H9 (cell line): ENCODE measurements around the gene SH2D6. TPM values are rescaled to one million over a fixed set of nuclear protein-coding genes. Genes with fewer than 3 reads are reported as not detected.

Source experiments
- DNase-seq: peaks from one replicate; pipeline ENCODE4 v3.0.0-alpha.2; 2017
- H2AFZ ChIP-seq: one replicate; pipeline ENCODE4 v1.6.1; 2013; ENCODE audit warnings: mild to moderate bottlenecking, low read length, control low read depth, moderate library complexity
- H2AK5ac ChIP-seq: 2 replicates; pipeline ENCODE4 v1.6.1; 2013; ENCODE audit warnings: low read length, control low read depth, mixed read lengths; ENCODE audit not compliant: insufficient read length
- H2BK120ac ChIP-seq: one replicate; pipeline ENCODE4 v1.6.1; 2013; ENCODE audit warnings: low read depth, mild to moderate bottlenecking, low read length, control low read depth, inconsistent platforms; ENCODE audit not compliant: poor library complexity, severe bottlenecking
- H2BK12ac ChIP-seq: 2 replicates; pipeline ENCODE4 v1.6.1; 2013; ENCODE audit warnings: low read length, control low read depth, mixed read lengths, low read depth; ENCODE audit not compliant: insufficient read length
- H2BK15ac ChIP-seq: 2 replicates; pipeline ENCODE4 v1.6.1; 2013; ENCODE audit warnings: low read depth, low read length, control low read depth
- H2BK20ac ChIP-seq: one replicate; pipeline ENCODE4 v1.6.1; 2013; ENCODE audit warnings: low read depth, mild to moderate bottlenecking, low read length, control low read depth, inconsistent platforms; ENCODE audit not compliant: poor library complexity, severe bottlenecking
- H2BK5ac ChIP-seq: 2 replicates; pipeline ENCODE4 v1.6.1; 2013; ENCODE audit warnings: low read length, control low read depth, mixed read lengths; ENCODE audit not compliant: insufficient read length
- H3K14ac ChIP-seq: 2 replicates; pipeline ENCODE4 v1.6.1; 2013; ENCODE audit warnings: low read length, control low read depth; ENCODE audit not compliant: insufficient read depth
- H3K18ac ChIP-seq: 2 replicates; pipeline ENCODE4 v1.6.1; 2013; ENCODE audit warnings: low read depth, mild to moderate bottlenecking, mixed read lengths, low read length, control low read depth; ENCODE audit not compliant: insufficient read length
- H3K23ac ChIP-seq: 2 replicates; pipeline ENCODE4 v1.6.1; 2013; ENCODE audit warnings: low read length, control low read depth, mixed read lengths, low read depth; ENCODE audit not compliant: insufficient read length
- H3K23me2 ChIP-seq: 2 replicates; pipeline ENCODE4 v1.6.1; 2013; ENCODE audit warnings: low read depth, mild to moderate bottlenecking, mixed read lengths, low read length, control low read depth; ENCODE audit not compliant: insufficient read length, poor library complexity, severe bottlenecking
- H3K27ac ChIP-seq: 2 replicates; pipeline ENCODE4 v1.5.1; 2013; ENCODE audit warnings: low read length, control low read depth, mixed read lengths, low read depth; ENCODE audit not compliant: insufficient read length
- H3K27me3 ChIP-seq: 2 replicates; pipeline ENCODE4 v1.6.1; 2013; ENCODE audit warnings: low read length, control low read depth, inconsistent platforms; ENCODE audit not compliant: insufficient read depth
- H3K4ac ChIP-seq: 2 replicates; pipeline ENCODE4 v1.6.1; 2013; ENCODE audit warnings: low read depth, mild to moderate bottlenecking, control low read depth, inconsistent platforms, low read length, moderate library complexity
- H3K4me1 ChIP-seq: 2 replicates; pipeline ENCODE4 v1.6.1; 2013; ENCODE audit warnings: low read length, control low read depth, inconsistent platforms; ENCODE audit not compliant: insufficient read depth
- H3K4me2 ChIP-seq: 2 replicates; pipeline ENCODE4 v1.6.1; 2013; ENCODE audit warnings: low read length, control low read depth, mixed read lengths; ENCODE audit not compliant: insufficient read length, insufficient read depth
- H3K56ac ChIP-seq: 2 replicates; pipeline ENCODE4 v1.6.1; 2013; ENCODE audit warnings: low read depth, mild to moderate bottlenecking, mixed read lengths, low read length, control low read depth; ENCODE audit not compliant: insufficient read length
- H3K79me1 ChIP-seq: 2 replicates; pipeline ENCODE4 v1.6.1; 2013; ENCODE audit warnings: low read depth, mild to moderate bottlenecking, moderate library complexity, low read length, control low read depth, inconsistent platforms; ENCODE audit not compliant: insufficient read depth, poor library complexity, severe bottlenecking
- H3K79me2 ChIP-seq: 2 replicates; pipeline ENCODE4 v1.6.1; 2013; ENCODE audit warnings: low read length, control low read depth, inconsistent platforms; ENCODE audit not compliant: insufficient read depth
- H3K9ac ChIP-seq: 2 replicates; pipeline ENCODE4 v1.6.1; 2013; ENCODE audit warnings: low read length, control low read depth, mixed read lengths; ENCODE audit not compliant: insufficient read length; ENCODE audit errors: extremely low read depth
- H3K9me3 ChIP-seq: one replicate; pipeline ENCODE4 v1.6.1; 2013; ENCODE audit warnings: low read depth, low read length, inconsistent platforms; ENCODE audit not compliant: control insufficient read depth
- H3T11ph ChIP-seq: one replicate; pipeline ENCODE4 v1.6.1; 2013; ENCODE audit warnings: mild to moderate bottlenecking, low read length, control low read depth, inconsistent platforms
- H4K20me1 ChIP-seq: one replicate; pipeline ENCODE4 v1.6.1; 2013; ENCODE audit not compliant: control insufficient read depth, insufficient read length, insufficient read depth
- H4K5ac ChIP-seq: 2 replicates; pipeline ENCODE4 v1.6.1; 2013; ENCODE audit warnings: low read depth, mild to moderate bottlenecking, mixed read lengths, low read length, control low read depth; ENCODE audit not compliant: insufficient read length
- H4K8ac ChIP-seq: replicated peaks from 2 replicates; pipeline ENCODE4 v1.6.1; 2013; ENCODE audit warnings: low read length, control low read depth, mixed read lengths, low read depth; ENCODE audit not compliant: insufficient read length
- H4K91ac ChIP-seq: 2 replicates; pipeline ENCODE4 v1.6.1; 2013; ENCODE audit warnings: low read depth, mild to moderate bottlenecking, moderate library complexity, mixed read lengths, low read length, control low read depth; ENCODE audit not compliant: insufficient read length
- H3K27ac Mint-ChIP-seq, 3 experiments: 2 replicates in 2 of 3; 3 replicates in 1 of 3; pipeline ENCODE4 v1.8.0; 2020 to 2021; ENCODE audit warnings: mixed read lengths in 3 of 3, mild to moderate bottlenecking in 1 of 3, moderate library complexity in 1 of 3
- H3K27me3 Mint-ChIP-seq: 2 replicates; pipeline ENCODE4 v1.8.0; 2021; ENCODE audit warnings: low read depth, mild to moderate bottlenecking, moderate library complexity, mixed read lengths
- H3K36me3 Mint-ChIP-seq, 3 experiments: 2 replicates in 2 of 3; 3 replicates in 1 of 3; pipeline ENCODE4 v1.8.0; 2020 to 2021; ENCODE audit warnings: low read depth in 3 of 3, mixed read lengths in 3 of 3; ENCODE audit not compliant: insufficient read depth in 1 of 3
- H3K4me1 Mint-ChIP-seq, 2 experiments: 2 replicates each; pipeline ENCODE4 v1.8.0; 2020; ENCODE audit warnings: mixed read lengths in 2 of 2
- H3K4me3 Mint-ChIP-seq, 2 experiments: 2 replicates in 1 of 2; 3 replicates in 1 of 2; pipeline ENCODE4 v1.8.0; 2020 to 2021; ENCODE audit warnings: mild to moderate bottlenecking in 2 of 2, mixed read lengths in 2 of 2, moderate library complexity in 1 of 2
- H3K9me3 Mint-ChIP-seq, 2 experiments: 2 replicates in 1 of 2; 3 replicates in 1 of 2; pipeline ENCODE4 v1.8.0; 2020; ENCODE audit warnings: mild to moderate bottlenecking in 2 of 2, mixed read lengths in 2 of 2, moderate library complexity in 1 of 2
- CTCF ChIP-seq: fragments of 200-600 bp; sonication (generic); conservative IDR thresholded peaks from 3 replicates; pipeline ENCODE4 v1.8.0; 2021; ENCODE audit warnings: antibody characterized with exemption, mild to moderate bottlenecking
- WGBS: extraction: QIAGEN DNeasy Blood & Tissue Kit; methylation state at CpG from one replicate; pipeline ENCODE4 v1.1.7; 2013; ENCODE audit warnings: missing lambda C conversion rate, low lambda C conversion rate, mixed read lengths; ENCODE audit not compliant: insufficient read length; ENCODE audit errors: extremely low coverage; 5-methylcytosine and 5-hydroxymethylcytosine counted together
- total RNA-seq: library from RNA; stranded (reverse); gene quantifications from 2 replicates; pipeline ENCODE4 v1.2.1, GENCODE V29; 2021

The SH2D6 gene
- total RNA-seq, 1 experiment from 2014 or later = 0.61 TPM

DNA sequence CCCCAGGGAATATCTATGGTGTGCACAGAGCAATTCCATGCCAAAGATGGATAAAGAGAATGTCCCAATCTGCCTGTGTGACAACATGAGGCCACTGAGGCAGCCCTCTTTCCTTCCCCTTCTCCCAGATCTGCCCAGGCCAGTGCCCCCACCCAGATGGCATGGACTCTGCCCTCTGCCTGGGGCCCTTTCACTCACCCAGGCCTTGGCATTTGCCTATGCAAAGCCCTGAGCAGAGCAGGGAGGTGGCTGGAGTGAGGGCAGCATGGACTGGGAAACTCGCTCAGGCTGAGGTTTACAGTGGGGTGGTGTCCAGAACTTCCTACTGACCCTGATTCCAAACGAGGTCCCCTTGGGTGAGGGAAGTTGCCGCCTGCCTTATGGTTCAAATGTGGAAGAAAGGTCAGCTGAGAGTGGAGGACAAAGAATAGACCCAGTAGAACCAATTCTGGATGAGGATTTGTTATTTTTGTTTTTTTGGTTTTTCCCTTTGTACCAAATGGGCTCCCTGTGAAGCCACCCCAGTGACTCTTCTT is 8.9 kb downstream of the SH2D6 start:
- no peak overlapping the region for H3K27ac ChIP-seq
- H3K4me1 Mint-ChIP-seq = peaks cover 39 to 43% of the 10 kb centered on the region in 2 experiments
- DNase-seq = no peak
- H2BK120ac ChIP-seq = no peak overlapping the region
- H2AFZ ChIP-seq = no peak overlapping the region
- no peaks in the 10 kb centered on the region for H3K79me1 ChIP-seq
- H3K27ac Mint-ChIP-seq = no peak overlapping the region
- H3K9ac ChIP-seq = no peak overlapping the region
- no peak overlapping the region for H3K18ac ChIP-seq
- no peaks in the 10 kb centered on the region for H3K79me2 ChIP-seq
- no peaks in the 10 kb centered on the region for H3K9me3 Mint-ChIP-seq
- peaks cover 5% of the 10 kb centered on the region for H3K23me2 ChIP-seq
- no peak overlapping the region for H2BK20ac ChIP-seq
- no peaks in the 10 kb centered on the region for H3K9me3 ChIP-seq
- no peak overlapping the region for H2BK5ac ChIP-seq
- WGBS = no CpG with 5 or more reads among the region's 3 CpGs
- no peak overlapping the region for H3K14ac ChIP-seq
- no peak for TF ChIP-seq CTCF
- H4K5ac ChIP-seq = no peak overlapping the region
- no peak overlapping the region for H3K4me2 ChIP-seq
- H3K36me3 Mint-ChIP-seq = no peaks in the 10 kb centered on the region; a peak in 1 of 7 replicates
- no peak overlapping the region for H2BK12ac ChIP-seq
- H3K4me1 ChIP-seq = peaks cover 15% of the 10 kb centered on the region; the same call in 1 of the 2 replicates
- H3K4me3 Mint-ChIP-seq = no peak overlapping the region
- no peak overlapping the region for H3T11ph ChIP-seq
- no peaks in the 10 kb centered on the region for H3K27me3 ChIP-seq
- no peak overlapping the region for H3K56ac ChIP-seq
- H3K23ac ChIP-seq = no peak overlapping the region
- no peak overlapping the region for H4K8ac ChIP-seq
- no peak overlapping the region for H3K4ac ChIP-seq
- no peaks in the 10 kb centered on the region for H4K20me1 ChIP-seq
- H2AK5ac ChIP-seq = no peak overlapping the region
- H2BK15ac ChIP-seq = no peak overlapping the region
- H3K27me3 Mint-ChIP-seq = peaks cover 28% of the 10 kb centered on the region
- no peak overlapping the region for H4K91ac ChIP-seq
